KOPT-K1 (cell line): ENCODE data around the gene PTMA.

Experiments
- H3K27ac ChIP-seq: fragments of 200-600 bp; sonication (generic); 2 replicates; pipeline ENCODE4 v1.5.1; 2016; ENCODE audit warnings: antibody characterized with exemption, mild to moderate bottlenecking, low read depth, low read length; ENCODE audit not compliant: poor library complexity, severe bottlenecking
- H3K36me3 ChIP-seq: fragments of 200-600 bp; sonication (generic); 2 replicates; pipeline ENCODE4 v1.5.1; 2017; ENCODE audit warnings: antibody characterized with exemption, mild to moderate bottlenecking, low read length, moderate library complexity; ENCODE audit not compliant: insufficient read depth
- H3K9me3 ChIP-seq: fragments of 200-600 bp; sonication (generic); 2 replicates; pipeline ENCODE4 v1.5.1; 2017; ENCODE audit warnings: antibody characterized with exemption, low read length, mild to moderate bottlenecking; ENCODE audit not compliant: insufficient read depth, poor library complexity, severe bottlenecking

PTMA gene

GRCh38 chr2:231671270-231672050 is 36.9 kb upstream of the PTMA start:
- H3K36me3 ChIP-seq: no peaks in the 10 kb centered on the region
- H3K9me3 ChIP-seq: no peaks in the 10 kb centered on the region
- H3K27ac ChIP-seq: peak overlapping the region; percentile 87

- H3K27ac ChIP-seq: peak overlapping the region; percentile 87
Observed at GRCh38 chr2:231672617-231673347, 35.5 kb upstream of the PTMA start.

GRCh38 chr2:231673348-231673770 is 35.0 kb upstream of the PTMA start:
- Histone ChIP-seq H3K36me3 (no peaks in the 10 kb centered on the region), H3K9me3 (no peaks in the 10 kb centered on the region), H3K27ac (peak overlapping the region; percentile 87)

More at GRCh38 chr2:231672617-231673347, 35.5 kb upstream of the PTMA start:
- H3K36me3 ChIP-seq: no peaks in the 10 kb centered on the region
- H3K9me3 ChIP-seq: no peaks in the 10 kb centered on the region

GRCh38 chr2:231674587-231675338 is 33.6 kb upstream of the PTMA start:
- Histone ChIP-seq H3K27ac (peak overlapping the region; percentile 87), H3K36me3 (no peaks in the 10 kb centered on the region), H3K9me3 (no peaks in the 10 kb centered on the region)

- Histone ChIP-seq H3K9me3 (no peaks in the 10 kb centered on the region), H3K27ac (peak overlapping the region; percentile 87), H3K36me3 (no peaks in the 10 kb centered on the region)
Observed at GRCh38 chr2:231676243-231676642, 32.1 kb upstream of the PTMA start.

- Histone ChIP-seq H3K36me3 (no peaks in the 10 kb centered on the region), H3K9me3 (no peaks in the 10 kb centered on the region), H3K27ac (no peak overlapping the region)
Observed at GRCh38 chr2:231677632-231678104, 30.7 kb upstream of the PTMA start.

- Histone ChIP-seq H3K27ac (peak overlapping the region; percentile 91), H3K9me3 (no peaks in the 10 kb centered on the region), H3K36me3 (no peaks in the 10 kb centered on the region)
Observed at GRCh38 chr2:231679908-231680284, 28.4 kb upstream of the PTMA start.

- Histone ChIP-seq H3K27ac (peak overlapping the region; percentile 91), H3K9me3 (no peaks in the 10 kb centered on the region), H3K36me3 (no peaks in the 10 kb centered on the region)
Observed at GRCh38 chr2:231680285-231680991, 27.9 kb upstream of the PTMA start.

- peak overlapping the region; percentile 91 for H3K27ac ChIP-seq
- H3K36me3 ChIP-seq: no peaks in the 10 kb centered on the region
- no peaks in the 10 kb centered on the region for H3K9me3 ChIP-seq
Observed at GRCh38 chr2:231680992-231681852, 27.1 kb upstream of the PTMA start.

GRCh38 chr2:231682603-231683291 is 25.6 kb upstream of the PTMA start:
- Histone ChIP-seq H3K27ac (peak overlapping the region; percentile 91), H3K36me3 (no peaks in the 10 kb centered on the region)

GRCh38 chr2:231683292-231684235 is 24.8 kb upstream of the PTMA start:
- Histone ChIP-seq H3K27ac (peak overlapping the region; percentile 91), H3K36me3 (no peaks in the 10 kb centered on the region), H3K9me3 (no peaks in the 10 kb centered on the region)

More at GRCh38 chr2:231682603-231683291, 25.6 kb upstream of the PTMA start:
- H3K9me3 ChIP-seq: no peaks in the 10 kb centered on the region

GRCh38 chr2:231684314-231685223 is 23.8 kb upstream of the PTMA start:
- Histone ChIP-seq H3K27ac (peak overlapping the region; percentile 91), H3K9me3 (no peaks in the 10 kb centered on the region), H3K36me3 (no peaks in the 10 kb centered on the region)
